ENCODE measurements around the gene ANKS3. TPM values are rescaled to one million over a fixed set of nuclear protein-coding genes. Genes with fewer than 3 reads are reported as not detected.

ANKS3 gene
- total and polyA plus RNA-seq, 9 donors = 6.7 to 37.4 (median 29.6) TPM

- intact Hi-C loops (cut with DNase I) = loop anchor here in 1 of 4 donors (5.0 kb wide), 1 partner anchor 40 kb away; the partner anchor contains the start of genes ANKS3 and DNAAF8
- TF ChIP-seq POLR2A (IDR thresholded peaks at IDR 0.05) (no peak), EP300 (IDR thresholded peaks at IDR 0.05) (no peak)
- no peaks in the 10 kb centered on the region for H3K9me3 ChIP-seq
- DNase-seq = no peak
- peak overlapping the region in 1 of 2 donors; percentile 26 for H3K27ac ChIP-seq
- WGBS, 3 donors = 15 to 23% (median 21%) methylated on average over 19 to 31 of the region's 31 CpGs
- peaks cover 5% of the 10 kb centered on the region for H3K4me1 ChIP-seq (ENCODE audit: insufficient read depth)
- peak overlapping the region; percentile 51 for H3K4me3 ChIP-seq
- H3K27me3 ChIP-seq = no peaks in the 10 kb centered on the region
- no peaks in the 10 kb centered on the region for H3K36me3 ChIP-seq
These were observed 41.4 kb downstream of the ANKS3 start for GRCh38 chr16:4692460-4693295.

GRCh38 chr16:4691666-4692412 lies 42.2 kb downstream of the ANKS3 start:
- TF ChIP-seq EP300 (IDR thresholded peaks at IDR 0.05) (no peak), CTCF (IDR thresholded peaks at IDR 0.05) (no peak), POLR2A (IDR thresholded peaks at IDR 0.05) (no peak)
- Histone ChIP-seq H3K27ac (no peak overlapping the region), H3K4me3 (no peak overlapping the region), H3K36me3 (no peaks in the 10 kb centered on the region), H3K9me3 (no peaks in the 10 kb centered on the region), H3K4me1 (ENCODE audit: insufficient read depth) (peaks cover 5% of the 10 kb centered on the region), H3K27me3 (no peaks in the 10 kb centered on the region)
- 64 to 80% (median 68%) methylated on average over 20 of the region's 20 CpGs for WGBS, 3 donors
- intact Hi-C loops (cut with DNase I) = loop anchor here in 1 of 4 donors (5.0 kb wide), 1 partner anchor 40 kb away; the partner anchor contains the start of genes ANKS3 and DNAAF8
- peak in 3 of 5 donors; percentile 28 to 47 (median 39) for DNase-seq

GRCh38 chr16:4690946-4691665 lies 43.0 kb downstream of the ANKS3 start:
- no peak overlapping the region for H3K27ac ChIP-seq
- H3K4me3 ChIP-seq = no peak overlapping the region
- no peaks in the 10 kb centered on the region for H3K9me3 ChIP-seq
- intact Hi-C loops (cut with DNase I) = loop anchor here in 1 of 4 donors (5.0 kb wide), 1 partner anchor 41 kb away; the partner anchor contains the start of genes ANKS3 and DNAAF8
- no peaks in the 10 kb centered on the region for H3K27me3 ChIP-seq
- 66 to 76% (median 70%) methylated on average over 18 to 19 of the region's 19 CpGs for WGBS, 3 donors
- H3K4me1 ChIP-seq (ENCODE audit: insufficient read depth) = peaks cover 5% of the 10 kb centered on the region
- TF ChIP-seq CTCF (IDR thresholded peaks at IDR 0.05) (no peak), EP300 (IDR thresholded peaks at IDR 0.05) (no peak), POLR2A (IDR thresholded peaks at IDR 0.05) (no peak)
- H3K36me3 ChIP-seq = no peaks in the 10 kb centered on the region
- peak in 1 of 5 donors; percentile 24 for DNase-seq

- Histone ChIP-seq H3K36me3 (no peaks in the 10 kb centered on the region), H3K4me1 (ENCODE audit: insufficient read depth) (peaks cover 5% of the 10 kb centered on the region), H3K9me3 (no peaks in the 10 kb centered on the region), H3K27me3 (no peaks in the 10 kb centered on the region), H3K27ac (no peak overlapping the region), H3K4me3 (no peak overlapping the region)
- intact Hi-C loops (cut with DNase I) = loop anchor here in 1 of 4 donors (5.0 kb wide), 1 partner anchor 42 kb away; the partner anchor contains the start of genes ANKS3 and DNAAF8
- TF ChIP-seq POLR2A (IDR thresholded peaks at IDR 0.05) = no peak
- peak in 2 of 5 donors; percentile 16 to 42 for DNase-seq
- WGBS, 3 donors = 81 to 85% (median 82%) methylated on average over 31 of the region's 31 CpGs
These were observed 44.0 kb downstream of the ANKS3 start for GRCh38 chr16:4689864-4690704.
